LoVo (cell line): Measurements from ENCODE around the gene ZNF280C.
"Not testable (repeated sequence)": the region's sequence is repeated elsewhere in the genome, so short reads cannot be mapped to it uniquely, and the experiment has no call there.

Experiments
- DNase-seq: peaks from one replicate; pipeline ENCODE4 v3.0.0-alpha.2; 2016; ENCODE audit warnings: low spot score

Gene ZNF280C

GRCh38 chrX:130261296-130261893 lies 7.3 kb downstream of the ZNF280C start:
- DNase-seq: no peak

- no peak for DNase-seq
Measured at GRCh38 chrX:130260316-130260715, 8.4 kb downstream of the ZNF280C start.

- DNase-seq: no peak
Measured at GRCh38 chrX:130253916-130254315, 14.8 kb downstream of the ZNF280C start.

- no peak for DNase-seq
Measured at GRCh38 chrX:130251671-130252070, 17.0 kb downstream of the ZNF280C start.

GRCh38 chrX:130247996-130248395 lies 20.7 kb downstream of the ZNF280C start:
- DNase-seq: no peak

GRCh38 chrX:130246084-130246483 lies 22.6 kb downstream of the ZNF280C start:
- DNase-seq: no peak

- DNase-seq: no peak
Measured at GRCh38 chrX:130245441-130245840, 23.3 kb downstream of the ZNF280C start.

- DNase-seq: not testable (repeated sequence)
Measured at GRCh38 chrX:130231184-130231583, 37.5 kb downstream of the ZNF280C start.

- no peak for DNase-seq
Measured at GRCh38 chrX:130228871-130229270, 39.8 kb downstream of the ZNF280C start.

GRCh38 chrX:130224810-130225209 lies 43.9 kb downstream of the ZNF280C start:
- DNase-seq: no peak

- no peak for DNase-seq
Measured at GRCh38 chrX:130216320-130216719, 52.4 kb downstream of the ZNF280C start.

GRCh38 chrX:130213376-130213775 lies 55.3 kb downstream of the ZNF280C start:
- DNase-seq: no peak

- no peak for DNase-seq
Measured at GRCh38 chrX:130212371-130212770, 56.3 kb downstream of the ZNF280C start.

- DNase-seq: no peak
Measured at GRCh38 chrX:130211415-130212186, 57.1 kb downstream of the ZNF280C start.

GRCh38 chrX:130204647-130205046 lies 64.1 kb downstream of the ZNF280C start:
- DNase-seq: no peak

GRCh38 chrX:130197464-130197863 lies 71.2 kb downstream of the ZNF280C start:
- no peak for DNase-seq

GRCh38 chrX:130196466-130196865 lies 72.2 kb downstream of the ZNF280C start:
- no peak for DNase-seq

- no peak for DNase-seq
Measured at GRCh38 chrX:130190801-130191200, 77.9 kb downstream of the ZNF280C start.

- no peak for DNase-seq
Measured at GRCh38 chrX:130186651-130187050, 82.0 kb downstream of the ZNF280C start.

GRCh38 chrX:130184857-130185256 lies 83.8 kb downstream of the ZNF280C start:
- no peak for DNase-seq

GRCh38 chrX:130184168-130184567 lies 84.5 kb downstream of the ZNF280C start:
- no peak for DNase-seq

- no peak for DNase-seq
Measured at GRCh38 chrX:130179579-130180215, 89.0 kb downstream of the ZNF280C start.

- DNase-seq: no peak
Measured at GRCh38 chrX:130179170-130179569, 89.5 kb downstream of the ZNF280C start.
